Breast epithelium (tissue), 4 donors: ENCODE measurements around the gene ICOS. TPM values are rescaled to one million over a fixed set of nuclear protein-coding genes. Genes with fewer than 3 reads are reported as not detected.

Experiments
- DNase-seq, 2 donors: peaks; one replicate each; pipeline ENCODE4 v3.0.0-alpha.2; 2019; ENCODE audit warnings: low spot score in 2 of 2
- H3K27ac ChIP-seq, 2 donors: fragments of 200-600 bp; sonication (generic) in 1 of 2; one replicate each; pipeline ENCODE4 v1.5.1; 2016 to 2019; ENCODE audit warnings: mild to moderate bottlenecking in 1 of 2
- H3K27me3 ChIP-seq, 2 donors: fragments of 200-600 bp; sonication (generic) in 1 of 2; one replicate each; pipeline versions ENCODE4 v1.5.1 to v1.6.0; 2017 to 2019; ENCODE audit warnings: control low read depth in 1 of 2, mild to moderate bottlenecking in 1 of 2
- H3K36me3 ChIP-seq: fragments of 200-600 bp; one replicate; pipeline ENCODE4 v1.5.1; 2019
- H3K4me1 ChIP-seq, 2 donors: fragments of 200-600 bp; sonication (generic); one replicate each; pipeline ENCODE4 v1.5.1; 2016 to 2019; ENCODE audit warnings: control low read depth in 1 of 2
- H3K4me3 ChIP-seq, 3 donors: fragments of 200-600 bp; sonication (generic); 1 replicate in 2 of 3; 2 replicates in 1 of 3; pipeline ENCODE4 v1.5.1; 2016 to 2019; ENCODE audit warnings: mild to moderate bottlenecking in 3 of 3, moderate library complexity in 2 of 3
- H3K9me3 ChIP-seq, 2 donors: fragments of 200-600 bp; sonication (generic) in 1 of 2; one replicate each; pipeline ENCODE4 v1.5.1; 2016 to 2019; ENCODE audit warnings: control low read depth in 1 of 2
- CTCF ChIP-seq, 3 donors: fragments of 450-650 bp; IDR thresholded peaks; one replicate each; pipeline ENCODE4 v1.5.1; 2016 to 2017; ENCODE audit warnings: antibody characterized with exemption in 3 of 3, mild to moderate bottlenecking in 3 of 3, moderate library complexity in 3 of 3
- POLR2A ChIP-seq: fragments of 450-650 bp; IDR thresholded peaks from one replicate; pipeline ENCODE4 v1.6.1; 2016; ENCODE audit warnings: antibody characterized with exemption, mild to moderate bottlenecking, moderate library complexity
- POLR2AphosphoS5 ChIP-seq, 3 donors: sonication (generic); formaldehyde crosslinking; IDR thresholded peaks; one replicate each; pipeline ENCODE4 v1.6.1; 2017; ENCODE audit warnings: antibody characterized with exemption in 3 of 3
- intact Hi-C: fragments of 100-400 bp; cut with DNase I; formaldehyde crosslinking; loops from one replicate; pipeline ENCODE4 v1.15.1; 2023; ENCODE audit warnings: low total_unique reads
- total RNA-seq, 3 donors: library from RNA; depleted of rRNA; stranded (reverse); fragments of >200 nt; gene quantifications; one replicate each; pipeline ENCODE4 v1.1.0, GENCODE V29; 2016

ICOS gene
- total RNA-seq, 3 donors from 2014 or later: 0.33 to 0.64 (median 0.59) TPM

- no peaks in the 10 kb centered on the region for H3K36me3 ChIP-seq
- no peak for TF ChIP-seq POLR2A
- no peak for TF ChIP-seq POLR2AphosphoS5 (IDR thresholded peaks at IDR 0.05)
- TF ChIP-seq CTCF (IDR thresholded peaks at IDR 0.05): no peak
- H3K9me3 ChIP-seq: no peaks in the 10 kb centered on the region
- DNase-seq: no peak
- no peak overlapping the region for H3K4me3 ChIP-seq
- no peaks in the 10 kb centered on the region for H3K27me3 ChIP-seq
- intact Hi-C loops: no loop called here
- H3K4me1 ChIP-seq: no peaks in the 10 kb centered on the region
- no peak overlapping the region for H3K27ac ChIP-seq
Measured at GRCh38 chr2:203993011-203993410, 56.4 kb downstream of the ICOS start.

GRCh38 chr2:203993560-203993959 is 57.0 kb downstream of the ICOS start:
- H3K27ac ChIP-seq: no peak overlapping the region
- DNase-seq: no peak
- H3K36me3 ChIP-seq: no peaks in the 10 kb centered on the region
- no peaks in the 10 kb centered on the region for H3K27me3 ChIP-seq
- H3K4me1 ChIP-seq: no peaks in the 10 kb centered on the region
- TF ChIP-seq CTCF (IDR thresholded peaks at IDR 0.05): no peak
- TF ChIP-seq POLR2AphosphoS5 (IDR thresholded peaks at IDR 0.05): no peak
- no peak for TF ChIP-seq POLR2A
- H3K4me3 ChIP-seq: no peak overlapping the region
- intact Hi-C loops: no loop called here
- H3K9me3 ChIP-seq: no peaks in the 10 kb centered on the region

GRCh38 chr2:203994735-203995134 is 58.2 kb downstream of the ICOS start:
- Histone ChIP-seq H3K9me3 (no peaks in the 10 kb centered on the region), H3K4me1 (no peaks in the 10 kb centered on the region), H3K36me3 (no peaks in the 10 kb centered on the region), H3K27ac (no peak overlapping the region), H3K4me3 (no peak overlapping the region), H3K27me3 (no peaks in the 10 kb centered on the region)
- intact Hi-C loops: no loop called here
- DNase-seq: no peak
- TF ChIP-seq POLR2AphosphoS5 (IDR thresholded peaks at IDR 0.05) (no peak), POLR2A (no peak), CTCF (IDR thresholded peaks at IDR 0.05) (no peak)

GRCh38 chr2:203996692-203997091 is 60.1 kb downstream of the ICOS start:
- intact Hi-C loops: no loop called here
- Histone ChIP-seq H3K9me3 (no peaks in the 10 kb centered on the region), H3K36me3 (no peaks in the 10 kb centered on the region), H3K4me3 (no peak overlapping the region), H3K4me1 (no peaks in the 10 kb centered on the region), H3K27me3 (no peaks in the 10 kb centered on the region), H3K27ac (no peak overlapping the region)
- TF ChIP-seq POLR2A (no peak), POLR2AphosphoS5 (IDR thresholded peaks at IDR 0.05) (no peak), CTCF (IDR thresholded peaks at IDR 0.05) (no peak)
- no peak for DNase-seq

GRCh38 chr2:203997481-203997880 is 60.9 kb downstream of the ICOS start:
- H3K4me1 ChIP-seq: no peaks in the 10 kb centered on the region
- no peaks in the 10 kb centered on the region for H3K36me3 ChIP-seq
- H3K4me3 ChIP-seq: no peak overlapping the region
- DNase-seq: no peak
- H3K27ac ChIP-seq: no peak overlapping the region
- H3K27me3 ChIP-seq: no peaks in the 10 kb centered on the region
- TF ChIP-seq POLR2AphosphoS5 (IDR thresholded peaks at IDR 0.05) (no peak), CTCF (IDR thresholded peaks at IDR 0.05) (no peak), POLR2A (no peak)
- intact Hi-C loops: no loop called here
- no peaks in the 10 kb centered on the region for H3K9me3 ChIP-seq
